ENCODE data around the gene ERC2.
"Not testable (repeated sequence)": the region's sequence is repeated elsewhere in the genome, so short reads cannot be mapped to it uniquely, and the experiment has no call there.

ERC2 gene

DNA sequence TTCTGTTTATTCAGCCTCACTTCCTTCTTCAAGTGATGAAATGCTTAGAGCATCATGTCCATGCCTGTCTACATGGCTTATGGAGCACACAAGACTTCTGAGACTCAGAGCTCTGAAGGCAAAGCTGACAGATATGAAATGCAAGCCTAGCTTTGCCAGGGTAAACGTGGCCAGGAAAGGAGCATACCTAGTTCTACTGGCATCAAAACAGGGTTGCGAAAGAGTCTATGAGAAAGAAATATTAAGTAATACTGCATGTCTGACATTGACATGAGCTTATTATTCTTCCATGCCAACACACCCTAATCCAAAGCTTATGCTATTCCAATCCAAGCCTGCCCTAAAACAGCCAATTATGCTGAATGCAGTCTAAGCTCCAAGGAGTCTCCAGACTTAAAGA is 391.5 kb downstream of the ERC2 start:
- Histone ChIP-seq H2AFZ (ENCODE audit: insufficient read depth, low read length, poor library complexity) (no peak overlapping the region), H2BK12ac (ENCODE audit: low read length) (no peak overlapping the region), H3K4me3 (ENCODE audit: low read depth, low read length) (no peak overlapping the region), H3K4ac (ENCODE audit: low read depth, low read length) (no peak overlapping the region), H3K18ac (ENCODE audit: low read length) (no peak overlapping the region), H3K23ac (ENCODE audit: low read length) (no peak overlapping the region), H2BK5ac (ENCODE audit: low read depth, low read length, poor library complexity) (no peak overlapping the region), H3K27ac (ENCODE audit: low read depth, low read length) (no peak overlapping the region), H3K36me3 (ENCODE audit: control insufficient read depth in 1 of 2, insufficient read depth in 2 of 2, low read length in 2 of 2) (no peaks in the 10 kb centered on the region), H4K8ac (ENCODE audit: low read depth, low read length) (no peak overlapping the region), H3K14ac (ENCODE audit: low read length) (no peak overlapping the region), H3K9ac (ENCODE audit: low read length) (no peak overlapping the region), H4K12ac (ENCODE audit: low read depth, low read length) (no peak overlapping the region), H3K4me2 (ENCODE audit: low read length) (no peak overlapping the region), H3K79me2 (ENCODE audit: control insufficient read depth, insufficient read depth, low read length, poor library complexity) (no peaks in the 10 kb centered on the region), H3K79me1 (ENCODE audit: low read length) (no peaks in the 10 kb centered on the region), H3K27me3 (ENCODE audit: insufficient read depth, low read length) (no peaks in the 10 kb centered on the region), H2AK5ac (ENCODE audit: low read length) (no peak overlapping the region), H3K4me1 (ENCODE audit: control insufficient read depth in 1 of 2, insufficient read depth in 2 of 2, low read length in 2 of 2) (no peaks in the 10 kb centered on the region), H3K9me3 (ENCODE audit: insufficient read depth, low read depth, low read length) (no peaks in the 10 kb centered on the region), H2BK120ac (ENCODE audit: insufficient read depth, low read length, poor library complexity) (no peak overlapping the region), H4K91ac (ENCODE audit: low read depth, low read length) (no peak overlapping the region)
- peak in 1 of 2 donors; percentile 7 for DNase-seq
- WGBS (ENCODE audit: extremely low coverage, insufficient coverage, insufficient read length) = no CpG with 5 or more reads among the region's 2 CpGs

DNA sequence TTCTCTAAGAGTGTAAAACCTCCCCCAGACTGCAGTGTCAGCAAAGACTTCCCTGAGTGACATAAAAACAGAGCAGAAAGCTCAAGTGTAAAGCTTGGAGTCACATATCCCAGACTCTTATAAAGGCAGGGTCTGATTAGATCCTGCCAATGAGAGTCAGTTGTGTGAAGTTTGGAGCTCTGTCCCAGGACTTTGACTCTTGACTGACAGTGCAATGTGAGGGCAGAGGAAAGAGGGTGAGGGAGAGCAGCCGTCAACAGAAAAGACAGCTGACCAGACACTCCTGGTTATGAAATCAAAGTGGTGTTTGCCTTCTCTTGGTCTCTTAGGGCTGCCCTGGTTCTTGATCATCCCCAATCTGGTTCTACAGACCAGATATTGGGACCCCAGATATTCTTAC is 393.2 kb downstream of the ERC2 start:
- no CpG with 5 or more reads among the region's 1 CpG for WGBS (ENCODE audit: extremely low coverage, insufficient coverage, insufficient read length)
- Histone ChIP-seq H3K18ac (ENCODE audit: low read length) (no peak overlapping the region), H3K9ac (ENCODE audit: low read length) (no peak overlapping the region), H3K4me1 (ENCODE audit: control insufficient read depth in 1 of 2, insufficient read depth in 2 of 2, low read length in 2 of 2) (no peaks in the 10 kb centered on the region), H3K4me2 (ENCODE audit: low read length) (no peak overlapping the region), H2AK5ac (ENCODE audit: low read length) (no peak overlapping the region), H3K9me3 (ENCODE audit: insufficient read depth, low read depth, low read length) (no peaks in the 10 kb centered on the region), H2BK5ac (ENCODE audit: low read depth, low read length, poor library complexity) (no peak overlapping the region), H2AFZ (ENCODE audit: insufficient read depth, low read length, poor library complexity) (no peak overlapping the region), H3K79me2 (ENCODE audit: control insufficient read depth, insufficient read depth, low read length, poor library complexity) (no peaks in the 10 kb centered on the region), H4K12ac (ENCODE audit: low read depth, low read length) (no peak overlapping the region), H3K36me3 (ENCODE audit: control insufficient read depth in 1 of 2, insufficient read depth in 2 of 2, low read length in 2 of 2) (no peaks in the 10 kb centered on the region), H3K23ac (ENCODE audit: low read length) (no peak overlapping the region), H3K27ac (ENCODE audit: low read depth, low read length) (no peak overlapping the region), H4K91ac (ENCODE audit: low read depth, low read length) (no peak overlapping the region), H4K8ac (ENCODE audit: low read depth, low read length) (no peak overlapping the region), H3K4me3 (ENCODE audit: low read depth, low read length) (no peak overlapping the region), H3K14ac (ENCODE audit: low read length) (no peak overlapping the region), H3K4ac (ENCODE audit: low read depth, low read length) (no peak overlapping the region), H2BK120ac (ENCODE audit: insufficient read depth, low read length, poor library complexity) (no peak overlapping the region), H3K79me1 (ENCODE audit: low read length) (no peaks in the 10 kb centered on the region), H3K27me3 (ENCODE audit: insufficient read depth, low read length) (no peaks in the 10 kb centered on the region), H2BK12ac (ENCODE audit: low read length) (no peak overlapping the region)
- no peak for DNase-seq

DNA sequence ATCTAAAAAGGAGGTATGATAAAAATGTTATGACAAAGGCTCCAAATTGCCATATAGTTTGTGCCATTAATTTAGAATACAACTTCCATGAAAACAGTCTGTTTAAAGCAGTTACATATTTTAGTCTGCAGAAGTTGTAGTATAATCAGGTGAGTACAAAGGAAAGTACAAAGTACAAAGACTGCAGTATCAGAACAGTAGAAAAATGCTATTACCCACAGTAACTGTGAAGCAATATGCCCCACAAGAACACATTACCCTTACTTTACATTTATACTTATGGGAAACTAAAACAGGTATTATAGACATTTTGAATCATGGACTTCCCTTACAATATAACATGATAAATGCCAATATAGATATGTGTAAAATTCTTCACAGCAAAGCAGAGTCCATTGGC is 398.5 kb downstream of the ERC2 start:
- Histone ChIP-seq H3K79me2 (ENCODE audit: control insufficient read depth, insufficient read depth, low read length, poor library complexity) (no peaks in the 10 kb centered on the region), H2AK5ac (ENCODE audit: low read length) (no peak overlapping the region), H4K8ac (ENCODE audit: low read depth, low read length) (no peak overlapping the region), H3K18ac (ENCODE audit: low read length) (no peak overlapping the region), H3K36me3 (ENCODE audit: control insufficient read depth in 1 of 2, insufficient read depth in 2 of 2, low read length in 2 of 2) (no peaks in the 10 kb centered on the region), H4K12ac (ENCODE audit: low read depth, low read length) (no peak overlapping the region), H2BK12ac (ENCODE audit: low read length) (no peak overlapping the region), H3K23ac (ENCODE audit: low read length) (no peak overlapping the region), H3K4me2 (ENCODE audit: low read length) (no peak overlapping the region), H3K9ac (ENCODE audit: low read length) (no peak overlapping the region), H3K27ac (ENCODE audit: low read depth, low read length) (no peak overlapping the region), H2BK5ac (ENCODE audit: low read depth, low read length, poor library complexity) (no peak overlapping the region), H3K4ac (ENCODE audit: low read depth, low read length) (no peak overlapping the region), H3K27me3 (ENCODE audit: insufficient read depth, low read length) (no peaks in the 10 kb centered on the region), H3K4me1 (ENCODE audit: control insufficient read depth in 1 of 2, insufficient read depth in 2 of 2, low read length in 2 of 2) (no peaks in the 10 kb centered on the region), H2BK120ac (ENCODE audit: insufficient read depth, low read length, poor library complexity) (no peak overlapping the region), H2AFZ (ENCODE audit: insufficient read depth, low read length, poor library complexity) (no peak overlapping the region), H4K91ac (ENCODE audit: low read depth, low read length) (no peak overlapping the region), H3K4me3 (ENCODE audit: low read depth, low read length) (no peak overlapping the region), H3K79me1 (ENCODE audit: low read length) (no peaks in the 10 kb centered on the region), H3K9me3 (ENCODE audit: insufficient read depth, low read depth, low read length) (no peaks in the 10 kb centered on the region), H3K14ac (ENCODE audit: low read length) (no peak overlapping the region)
- DNase-seq = no peak

DNA sequence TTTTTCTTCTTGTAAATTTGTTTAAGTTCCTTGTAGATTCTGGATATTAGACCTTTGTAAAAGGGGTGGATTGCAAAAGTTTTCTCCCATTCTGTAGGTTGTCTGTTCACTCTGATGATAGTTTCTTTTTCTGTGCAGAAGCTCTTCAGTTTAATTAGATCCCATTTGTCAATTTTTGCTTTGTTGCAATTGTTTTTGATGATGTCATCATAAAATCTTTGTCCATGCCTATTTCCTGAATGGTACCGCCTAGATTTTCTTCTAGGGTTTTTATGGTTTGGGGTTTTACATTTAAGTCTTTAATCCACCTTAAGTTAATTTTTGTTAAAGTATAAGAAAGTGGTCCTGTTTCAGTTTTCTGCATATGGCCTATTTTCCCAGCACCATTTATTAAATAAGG is 401.9 kb downstream of the ERC2 start:
- WGBS (ENCODE audit: extremely low coverage, insufficient coverage, insufficient read length) = no CpG with 5 or more reads among the region's 1 CpG
- not testable (repeated sequence) for H3K27ac ChIP-seq (ENCODE audit: low read depth, low read length); H3K14ac ChIP-seq (ENCODE audit: low read length); H3K79me2 ChIP-seq (ENCODE audit: control insufficient read depth, insufficient read depth, low read length, poor library complexity); H3K9ac ChIP-seq (ENCODE audit: low read length); H3K4me3 ChIP-seq (ENCODE audit: low read depth, low read length); H2AFZ ChIP-seq (ENCODE audit: insufficient read depth, low read length, poor library complexity); DNase-seq; H4K12ac ChIP-seq (ENCODE audit: low read depth, low read length); H3K18ac ChIP-seq (ENCODE audit: low read length); H3K4me1 ChIP-seq (ENCODE audit: control insufficient read depth in 1 of 2, insufficient read depth in 2 of 2, low read length in 2 of 2); H3K4ac ChIP-seq (ENCODE audit: low read depth, low read length); H3K79me1 ChIP-seq (ENCODE audit: low read length); H3K27me3 ChIP-seq (ENCODE audit: insufficient read depth, low read length); H4K8ac ChIP-seq (ENCODE audit: low read depth, low read length); H2BK5ac ChIP-seq (ENCODE audit: low read depth, low read length, poor library complexity); H3K9me3 ChIP-seq (ENCODE audit: insufficient read depth, low read depth, low read length); H2BK120ac ChIP-seq (ENCODE audit: insufficient read depth, low read length, poor library complexity); H3K23ac ChIP-seq (ENCODE audit: low read length); H2AK5ac ChIP-seq (ENCODE audit: low read length); H3K36me3 ChIP-seq (ENCODE audit: control insufficient read depth in 1 of 2, insufficient read depth in 2 of 2, low read length in 2 of 2); H3K4me2 ChIP-seq (ENCODE audit: low read length); H4K91ac ChIP-seq (ENCODE audit: low read depth, low read length); H2BK12ac ChIP-seq (ENCODE audit: low read length)

DNA sequence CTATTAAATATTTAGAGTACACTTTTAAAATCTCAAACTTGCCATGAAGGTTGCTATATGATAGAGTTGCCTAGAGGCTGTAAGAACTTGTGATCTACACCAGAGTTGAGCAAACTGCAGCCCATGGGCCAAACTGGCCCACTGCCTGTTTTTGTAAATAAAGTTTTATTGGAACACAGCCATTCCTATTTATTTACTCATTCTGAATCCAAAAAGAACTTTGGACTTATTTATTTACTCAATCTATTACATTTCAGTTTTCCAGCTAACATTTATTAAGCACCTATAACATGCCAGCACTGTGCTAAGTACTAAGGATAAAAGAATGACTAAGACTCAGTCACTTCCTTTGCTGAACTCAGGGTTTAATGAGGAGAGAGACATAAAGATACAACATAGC is 403.6 kb downstream of the ERC2 start:
- no peak overlapping the region for H4K91ac ChIP-seq (ENCODE audit: low read depth, low read length)

More for the DNA sequence above, 403.6 kb downstream of the ERC2 start:
- H2AFZ ChIP-seq (ENCODE audit: insufficient read depth, low read length, poor library complexity) = no peak overlapping the region
- no peak overlapping the region for H4K12ac ChIP-seq (ENCODE audit: low read depth, low read length)
- no peak overlapping the region for H2BK5ac ChIP-seq (ENCODE audit: low read depth, low read length, poor library complexity)
- no peaks in the 10 kb centered on the region for H3K79me2 ChIP-seq (ENCODE audit: control insufficient read depth, insufficient read depth, low read length, poor library complexity)
- H3K4me3 ChIP-seq (ENCODE audit: low read depth, low read length) = no peak overlapping the region
- H3K79me1 ChIP-seq (ENCODE audit: low read length) = no peaks in the 10 kb centered on the region
- H3K27ac ChIP-seq (ENCODE audit: low read depth, low read length) = no peak overlapping the region
- no peak overlapping the region for H2BK120ac ChIP-seq (ENCODE audit: insufficient read depth, low read length, poor library complexity)
- no peak for DNase-seq
- H3K18ac ChIP-seq (ENCODE audit: low read length) = no peak overlapping the region
- no peak overlapping the region for H3K23ac ChIP-seq (ENCODE audit: low read length)
- no peaks in the 10 kb centered on the region for H3K9me3 ChIP-seq (ENCODE audit: insufficient read depth, low read depth, low read length)
- no peak overlapping the region for H4K8ac ChIP-seq (ENCODE audit: low read depth, low read length)
- no peaks in the 10 kb centered on the region for H3K4me1 ChIP-seq (ENCODE audit: control insufficient read depth in 1 of 2, insufficient read depth in 2 of 2, low read length in 2 of 2)
- no peaks in the 10 kb centered on the region for H3K36me3 ChIP-seq (ENCODE audit: control insufficient read depth in 1 of 2, insufficient read depth in 2 of 2, low read length in 2 of 2)
- no peak overlapping the region for H2AK5ac ChIP-seq (ENCODE audit: low read length)
- H3K27me3 ChIP-seq (ENCODE audit: insufficient read depth, low read length) = no peaks in the 10 kb centered on the region
- H3K14ac ChIP-seq (ENCODE audit: low read length) = no peak overlapping the region
- H2BK12ac ChIP-seq (ENCODE audit: low read length) = no peak overlapping the region
- no peak overlapping the region for H3K4ac ChIP-seq (ENCODE audit: low read depth, low read length)
- H3K9ac ChIP-seq (ENCODE audit: low read length) = no peak overlapping the region
- H3K4me2 ChIP-seq (ENCODE audit: low read length) = no peak overlapping the region
